Memory B cell (primary cell): ENCODE data around the gene SSBP3.

Source experiments
- ATAC-seq: fragments of 150-1000 bp; cut with Tn5 transposase; 2 replicates; pipeline ENCODE4 v1.10.0; 2021; ENCODE audit warnings: low read depth, mild to moderate bottlenecking, moderate library complexity
- DNase-seq, 2 donors: peaks; one replicate each; pipeline ENCODE4 v3.0.0; 2022; ENCODE audit warnings: low spot score in 2 of 2
- H3K27ac Mint-ChIP-seq: one replicate; pipeline ENCODE4 v1.8.0; 2022; ENCODE audit warnings: mild to moderate bottlenecking, moderate library complexity, mixed read lengths
- H3K27me3 Mint-ChIP-seq: one replicate; pipeline ENCODE4 v1.8.0; 2022; ENCODE audit warnings: mixed read lengths
- H3K36me3 Mint-ChIP-seq: one replicate; pipeline ENCODE4 v1.8.0; 2022; ENCODE audit warnings: mild to moderate bottlenecking, mixed read lengths
- H3K4me1 Mint-ChIP-seq: one replicate; pipeline ENCODE4 v1.8.0; 2022; ENCODE audit warnings: mixed read lengths
- H3K4me3 Mint-ChIP-seq: one replicate; pipeline ENCODE4 v1.8.0; 2022; ENCODE audit warnings: mild to moderate bottlenecking, moderate library complexity, mixed read lengths
- H3K9me3 Mint-ChIP-seq: one replicate; pipeline ENCODE4 v1.8.0; 2022; ENCODE audit warnings: mixed read lengths

The SSBP3 gene

GRCh38 chr1:54339126-54339525 lies 67.1 kb downstream of the SSBP3 start:
- Mint-ChIP-seq H3K4me3 (no peak overlapping the region), H3K27me3 (no peaks in the 10 kb centered on the region), H3K27ac (no peak overlapping the region), H3K4me1 (peaks cover 4% of the 10 kb centered on the region), H3K9me3 (no peaks in the 10 kb centered on the region), H3K36me3 (no peaks in the 10 kb centered on the region)
- no peak for DNase-seq
- no peak for ATAC-seq

GRCh38 chr1:54338464-54338863 lies 67.7 kb downstream of the SSBP3 start:
- no peaks in the 10 kb centered on the region for H3K9me3 Mint-ChIP-seq
- peaks cover 4% of the 10 kb centered on the region for H3K4me1 Mint-ChIP-seq
- no peaks in the 10 kb centered on the region for H3K27me3 Mint-ChIP-seq

DNA sequence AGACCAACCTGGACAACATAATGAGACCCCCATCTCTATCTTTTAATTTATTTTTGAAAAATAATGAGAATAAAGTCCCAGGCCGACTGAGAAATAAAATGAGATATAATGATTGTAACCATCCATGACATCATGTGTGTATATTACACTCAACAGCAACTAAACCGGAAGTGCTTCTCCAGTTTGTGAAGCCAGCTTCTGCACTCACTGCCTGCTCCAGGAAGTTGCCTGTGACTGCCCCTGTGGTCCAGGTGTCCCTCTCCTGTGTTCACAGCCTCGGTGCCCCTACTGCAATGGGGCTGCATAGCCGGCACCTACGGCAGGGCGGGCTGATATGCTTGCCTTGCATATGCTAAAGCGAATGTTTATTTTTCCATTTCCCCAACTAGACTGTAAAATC lies 68.3 kb downstream of the SSBP3 start:
- ATAC-seq (no peak), DNase-seq (no peak)
- no peak overlapping the region for H3K4me3 Mint-ChIP-seq
- H3K27me3 Mint-ChIP-seq = no peaks in the 10 kb centered on the region
- no peaks in the 10 kb centered on the region for H3K9me3 Mint-ChIP-seq
- no peaks in the 10 kb centered on the region for H3K36me3 Mint-ChIP-seq
- H3K4me1 Mint-ChIP-seq = peaks cover under 1% of the 10 kb centered on the region
- peak overlapping the region; percentile 16 for H3K27ac Mint-ChIP-seq

More at GRCh38 chr1:54338464-54338863, 67.7 kb downstream of the SSBP3 start:
- ATAC-seq = no peak
- no peak for DNase-seq
- Mint-ChIP-seq H3K36me3 (no peaks in the 10 kb centered on the region), H3K27ac (peak overlapping the region; percentile 16), H3K4me3 (no peak overlapping the region)

DNA sequence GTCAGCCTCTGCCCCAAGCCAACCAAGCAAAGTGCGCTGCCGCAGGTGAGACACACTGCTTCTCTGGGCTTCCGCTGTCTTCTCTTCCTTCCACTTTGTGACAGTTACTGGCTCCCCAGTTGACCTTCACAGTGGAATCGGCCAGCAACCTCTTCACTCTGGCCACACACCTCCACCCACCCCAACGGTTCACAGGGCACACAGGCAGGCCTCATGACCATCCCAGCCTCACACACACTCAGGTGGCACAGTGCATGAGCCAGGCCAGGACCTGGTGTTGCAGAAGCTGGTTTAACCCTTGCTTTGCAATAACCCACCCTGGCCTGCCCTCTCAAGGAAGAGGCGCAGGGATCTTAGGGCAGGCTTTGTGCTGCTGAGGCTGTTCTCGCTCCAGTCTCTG lies 69.2 kb downstream of the SSBP3 start:
- Mint-ChIP-seq H3K9me3 (no peaks in the 10 kb centered on the region), H3K27me3 (no peaks in the 10 kb centered on the region), H3K36me3 (no peaks in the 10 kb centered on the region), H3K4me1 (peaks cover 1% of the 10 kb centered on the region), H3K4me3 (no peak overlapping the region), H3K27ac (no peak overlapping the region)
- DNase-seq = no peak
- no peak for ATAC-seq

DNA sequence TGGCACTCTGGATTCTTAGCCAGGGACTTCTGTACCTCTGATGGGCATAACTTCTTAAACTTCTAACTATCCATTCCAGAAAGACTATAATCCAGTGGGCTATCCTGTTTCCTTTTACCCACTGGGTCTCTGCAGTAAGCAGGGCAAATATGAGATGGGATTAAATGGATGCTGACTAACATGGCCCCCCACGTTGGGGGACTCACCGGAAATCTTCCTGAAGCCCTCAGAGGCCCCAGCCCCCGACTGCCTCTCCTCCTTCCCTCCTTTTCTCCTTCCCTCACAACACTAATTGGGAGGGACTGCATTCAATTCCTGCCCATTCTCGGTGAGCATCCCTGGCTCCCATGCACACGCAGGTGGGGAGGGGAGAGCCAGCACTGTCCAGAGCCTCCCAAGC lies 70.1 kb downstream of the SSBP3 start:
- peaks cover 7% of the 10 kb centered on the region for H3K4me1 Mint-ChIP-seq
- H3K27ac Mint-ChIP-seq = no peak overlapping the region
- ATAC-seq = no peak

GRCh38 chr1:54335755-54336108 lies 70.5 kb downstream of the SSBP3 start:
- Mint-ChIP-seq H3K36me3 (no peaks in the 10 kb centered on the region), H3K4me3 (no peak overlapping the region), H3K27me3 (no peaks in the 10 kb centered on the region), H3K27ac (no peak overlapping the region), H3K9me3 (no peaks in the 10 kb centered on the region), H3K4me1 (peaks cover 8% of the 10 kb centered on the region)
- ATAC-seq (no peak), DNase-seq (no peak)

More for the DNA sequence above, 70.1 kb downstream of the SSBP3 start:
- no peak overlapping the region for H3K4me3 Mint-ChIP-seq
- no peak for DNase-seq
- H3K9me3 Mint-ChIP-seq = no peaks in the 10 kb centered on the region
- H3K36me3 Mint-ChIP-seq = no peaks in the 10 kb centered on the region
- H3K27me3 Mint-ChIP-seq = no peaks in the 10 kb centered on the region

DNA sequence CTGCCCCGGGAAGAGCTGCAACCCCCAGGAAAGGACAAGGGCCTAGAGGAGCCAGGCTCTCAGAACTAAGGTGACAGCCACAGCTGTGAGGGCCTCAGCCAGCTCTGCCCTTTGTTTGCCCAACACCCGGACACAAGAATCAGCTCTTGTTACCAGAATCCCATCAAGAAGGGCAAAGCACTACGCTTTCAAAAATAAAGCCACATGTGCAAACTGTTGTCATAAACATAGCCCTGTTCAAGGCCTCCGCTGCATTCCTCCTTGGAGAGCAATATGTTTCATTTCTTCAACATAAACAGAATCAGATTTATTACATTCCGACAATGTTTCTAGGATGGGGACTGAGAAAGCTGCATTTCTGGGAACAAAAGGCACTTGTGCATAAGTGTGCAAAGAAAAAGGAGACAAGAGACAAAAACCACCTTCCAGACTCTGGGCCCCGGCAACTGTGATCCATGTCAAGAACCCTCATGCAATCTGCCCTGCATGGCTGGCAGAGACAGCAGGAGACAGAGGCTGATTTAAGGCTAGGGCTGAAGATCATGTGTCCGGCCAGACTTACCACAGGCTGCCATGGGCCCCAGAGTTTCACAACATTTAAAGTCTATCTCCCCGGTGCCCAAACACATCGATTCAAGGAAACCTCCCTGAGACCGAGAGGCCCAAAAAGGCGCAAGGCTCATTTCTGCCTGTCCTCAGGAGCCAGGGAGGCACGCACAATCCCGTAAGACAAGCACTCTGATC lies 71.0 kb downstream of the SSBP3 start:
- no peak overlapping the region for H3K27ac Mint-ChIP-seq

GRCh38 chr1:54332781-54333585 lies 73.2 kb downstream of the SSBP3 start:
- no peak overlapping the region for H3K27ac Mint-ChIP-seq
- ATAC-seq = no peak

More for the DNA sequence above, 71.0 kb downstream of the SSBP3 start:
- ATAC-seq (no peak), DNase-seq (no peak)
- Mint-ChIP-seq H3K9me3 (no peaks in the 10 kb centered on the region), H3K27me3 (no peaks in the 10 kb centered on the region), H3K4me3 (no peak overlapping the region), H3K36me3 (no peaks in the 10 kb centered on the region), H3K4me1 (peaks cover 11% of the 10 kb centered on the region)

GRCh38 chr1:54331843-54332463 lies 74.2 kb downstream of the SSBP3 start:
- no peak overlapping the region for H3K4me3 Mint-ChIP-seq
- H3K9me3 Mint-ChIP-seq = no peaks in the 10 kb centered on the region
- peaks cover 23% of the 10 kb centered on the region for H3K4me1 Mint-ChIP-seq
- no peaks in the 10 kb centered on the region for H3K27me3 Mint-ChIP-seq
- ATAC-seq (no peak), DNase-seq (no peak)
- H3K36me3 Mint-ChIP-seq = no peaks in the 10 kb centered on the region
- H3K27ac Mint-ChIP-seq = no peak overlapping the region

More at GRCh38 chr1:54332781-54333585, 73.2 kb downstream of the SSBP3 start:
- Mint-ChIP-seq H3K36me3 (no peaks in the 10 kb centered on the region), H3K9me3 (no peaks in the 10 kb centered on the region), H3K4me3 (no peak overlapping the region), H3K4me1 (peaks cover 14% of the 10 kb centered on the region), H3K27me3 (no peaks in the 10 kb centered on the region)
- no peak for DNase-seq

- H3K4me1 Mint-ChIP-seq = peaks cover 29% of the 10 kb centered on the region
- no peak overlapping the region for H3K27ac Mint-ChIP-seq
- H3K36me3 Mint-ChIP-seq = no peaks in the 10 kb centered on the region
- DNase-seq = no peak
- no peaks in the 10 kb centered on the region for H3K9me3 Mint-ChIP-seq
- ATAC-seq = no peak
- H3K27me3 Mint-ChIP-seq = no peaks in the 10 kb centered on the region
- no peak overlapping the region for H3K4me3 Mint-ChIP-seq
Measured at GRCh38 chr1:54331091-54331772, 75.0 kb downstream of the SSBP3 start.

DNA sequence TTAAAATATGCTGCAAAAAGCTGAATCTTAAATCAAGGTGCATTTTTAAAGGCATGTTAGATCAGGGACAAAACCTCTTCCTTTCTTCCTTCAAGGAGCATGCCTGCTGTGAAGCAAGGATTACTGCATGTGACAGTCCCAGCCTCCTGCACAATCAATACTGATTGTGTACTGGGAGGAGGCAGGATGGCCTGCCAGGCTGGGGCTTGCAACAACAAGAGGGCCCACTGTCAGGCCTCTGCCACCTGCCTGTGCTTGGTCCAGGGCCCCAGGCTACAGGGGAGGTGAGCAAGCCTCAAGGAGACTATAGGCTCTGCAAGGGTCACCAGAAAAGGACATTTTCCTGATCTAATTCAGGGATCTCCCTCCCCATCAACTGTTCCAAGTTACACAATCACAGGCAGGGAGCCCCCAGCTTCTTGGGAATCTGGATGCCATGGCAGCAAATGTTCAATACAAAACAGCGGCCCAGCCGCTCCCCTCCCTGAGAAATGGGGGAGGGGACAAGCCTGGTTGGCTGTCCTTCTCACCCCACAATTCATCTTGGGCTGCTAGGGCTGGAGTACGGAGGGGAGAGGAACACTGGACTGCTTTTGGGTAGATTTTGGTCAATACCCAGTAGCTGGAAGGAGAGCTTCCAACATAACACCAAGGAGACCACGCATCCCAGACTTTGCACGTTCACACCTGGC lies 76.7 kb downstream of the SSBP3 start:
- DNase-seq (no peak), ATAC-seq (no peak)
- Mint-ChIP-seq H3K4me1 (peaks cover 29% of the 10 kb centered on the region), H3K27ac (no peak overlapping the region), H3K4me3 (no peak overlapping the region), H3K36me3 (no peaks in the 10 kb centered on the region), H3K9me3 (no peaks in the 10 kb centered on the region), H3K27me3 (no peaks in the 10 kb centered on the region)

DNA sequence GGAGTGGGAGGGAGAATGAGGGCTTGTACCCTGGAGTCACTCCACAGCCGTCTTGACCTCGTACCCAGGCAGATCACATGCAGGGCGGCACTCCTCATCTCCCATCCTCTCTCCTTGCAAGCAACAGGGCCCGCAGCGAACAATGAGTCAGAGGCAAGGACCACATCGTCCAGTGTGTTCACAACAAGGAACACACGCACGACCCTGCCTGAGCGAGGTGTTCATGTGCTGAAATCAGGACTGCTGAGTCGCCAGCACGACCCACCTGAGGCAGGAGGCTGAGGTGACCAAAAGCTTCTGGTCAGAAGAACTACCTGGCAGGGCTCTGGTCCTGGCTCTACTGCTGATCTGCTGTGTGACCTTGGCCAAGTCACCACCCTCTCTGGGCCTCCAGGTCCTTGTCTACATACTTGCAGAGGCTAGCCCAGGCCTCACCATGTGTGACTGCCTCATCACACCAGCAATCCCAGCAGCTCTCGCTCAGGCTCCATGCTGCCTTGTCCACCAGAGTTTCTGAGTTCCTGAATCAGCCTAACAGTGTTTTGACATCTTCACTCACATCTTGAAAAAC lies 78.0 kb downstream of the SSBP3 start:
- no peak overlapping the region for H3K27ac Mint-ChIP-seq

DNA sequence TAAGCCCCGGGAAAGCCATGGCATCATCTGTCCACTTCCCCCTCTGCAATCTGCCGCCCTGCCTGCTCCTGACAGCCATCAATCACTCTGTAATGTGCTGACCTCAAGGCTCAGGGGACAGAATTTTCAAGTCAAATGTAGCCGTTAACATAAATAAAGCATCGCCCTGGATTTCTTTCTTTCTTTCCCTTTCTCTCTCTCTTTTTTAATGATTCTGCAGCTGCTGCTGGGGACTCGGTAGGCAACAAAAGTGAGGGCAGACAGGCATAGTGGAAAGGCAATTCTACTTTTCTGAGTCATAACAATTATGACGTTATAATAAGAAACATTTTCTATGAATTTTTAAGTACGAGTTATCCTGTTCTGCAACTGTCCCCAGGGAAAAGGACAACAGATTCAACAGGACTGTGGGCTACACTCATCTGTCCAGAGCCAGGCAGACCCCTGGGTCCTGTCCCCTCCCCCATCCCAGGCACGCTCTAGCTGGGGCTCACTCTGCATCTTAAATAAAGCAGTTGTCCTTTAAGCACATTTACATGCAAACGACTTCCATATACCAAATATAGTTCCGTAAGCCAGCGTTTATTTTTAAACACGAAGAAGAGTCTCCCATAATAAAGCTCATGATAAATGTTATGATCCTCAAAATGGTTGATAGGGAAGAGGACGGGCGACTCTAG lies 78.7 kb downstream of the SSBP3 start:
- no peak overlapping the region for H3K27ac Mint-ChIP-seq
- H3K4me3 Mint-ChIP-seq = peak overlapping the region; percentile 22
- H3K36me3 Mint-ChIP-seq = no peaks in the 10 kb centered on the region
- no peak for DNase-seq
- ATAC-seq = no peak
- H3K27me3 Mint-ChIP-seq = no peaks in the 10 kb centered on the region
- peaks cover 32% of the 10 kb centered on the region for H3K4me1 Mint-ChIP-seq
- H3K9me3 Mint-ChIP-seq = no peaks in the 10 kb centered on the region

More for the DNA sequence above, 78.0 kb downstream of the SSBP3 start:
- DNase-seq (no peak), ATAC-seq (no peak)
- no peaks in the 10 kb centered on the region for H3K36me3 Mint-ChIP-seq
- peak overlapping the region; percentile 22 for H3K4me3 Mint-ChIP-seq
- peaks cover 32% of the 10 kb centered on the region for H3K4me1 Mint-ChIP-seq
- H3K27me3 Mint-ChIP-seq = no peaks in the 10 kb centered on the region
- H3K9me3 Mint-ChIP-seq = no peaks in the 10 kb centered on the region
